22Rv1 (cell line): Measurements from ENCODE around the gene FOXR2.

Source experiments
- CTCF ChIP-seq: fragments of 450-650 bp; IDR thresholded peaks from 2 replicates; pipeline ENCODE4 v1.5.1; 2017; ENCODE audit warnings: mild to moderate bottlenecking
- ZFX ChIP-seq: fragments of 450-650 bp; IDR thresholded peaks from 2 replicates; pipeline ENCODE4 v1.6.1; 2017; ENCODE audit warnings: antibody characterized with exemption, borderline replicate concordance

- no peak for TF ChIP-seq CTCF
- TF ChIP-seq ZFX, result no peak
Measured at GRCh38 chrX:55640854-55641253, 17.7 kb downstream of the FOXR2 start.
